Urinary bladder (tissue), 4 donors: ENCODE measurements around the gene DGUOK. TPM values are rescaled to one million over a fixed set of nuclear protein-coding genes. Genes with fewer than 3 reads are reported as not detected.

Source experiments
- DNase-seq: peaks from one replicate; pipeline ENCODE4 v3.0.0-alpha.2; 2015; ENCODE audit errors: extremely low spot score
- H3K27ac ChIP-seq: one replicate; pipeline ENCODE4 v1.5.1; 2013; ENCODE audit warnings: low read depth, mild to moderate bottlenecking, moderate library complexity
- H3K36me3 ChIP-seq: one replicate; pipeline ENCODE4 v1.6.1; 2013; ENCODE audit warnings: mild to moderate bottlenecking, moderate library complexity; ENCODE audit not compliant: insufficient read depth
- H3K4me1 ChIP-seq: one replicate; pipeline ENCODE4 v1.6.1; 2013; ENCODE audit warnings: mild to moderate bottlenecking, moderate library complexity; ENCODE audit not compliant: insufficient read depth
- H3K4me3 ChIP-seq: one replicate; pipeline ENCODE4 v1.5.1; 2013; ENCODE audit warnings: low read depth, low read length
- WGBS: extraction: QIAGEN DNeasy Blood & Tissue Kit; methylation state at CpG from one replicate; pipeline ENCODE4 v1.1.7; 2013; 5-methylcytosine and 5-hydroxymethylcytosine counted together
- polyA plus RNA-seq: library from polyadenylated mRNA; stranded (reverse); fragments of 200-250 nt; gene quantifications from one replicate; pipeline ENCODE4 v1.2.3, GENCODE V29; 2013
- total RNA-seq: library from RNA; depleted of rRNA; stranded (reverse); fragments of >200 nt; gene quantifications from one replicate; pipeline ENCODE4 v1.2.3, GENCODE V29; 2014
- donor health status: healthy with polysubstance abuse.
- donor health status: healthy.

Gene DGUOK
- total and polyA plus RNA-seq, 2 donors, result 34.2 to 82.5 TPM

DNA sequence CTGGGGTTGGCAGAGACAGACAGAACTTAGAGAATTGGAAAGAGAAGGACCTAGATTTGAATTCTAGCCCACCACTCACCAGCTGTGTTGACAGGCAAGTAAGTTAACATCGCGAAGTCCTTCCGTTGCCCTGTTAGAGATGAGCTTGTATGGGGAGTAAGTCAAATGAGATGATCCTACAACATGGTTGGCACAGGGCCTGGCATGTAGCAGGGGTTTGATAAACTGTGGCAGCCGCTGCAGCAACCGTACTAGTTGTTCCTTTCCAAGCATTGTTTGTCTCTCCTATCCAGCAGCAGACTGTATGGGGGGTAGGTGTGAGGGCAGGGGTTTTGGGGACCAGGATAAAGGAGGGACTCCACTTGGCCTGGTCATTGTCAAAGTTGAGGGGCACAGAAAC lies 74.0 kb downstream of the DGUOK start:
- WGBS, result 57% methylated on average over 5 of the region's 5 CpGs
- DNase-seq, result no peak
- Histone ChIP-seq H3K27ac (no peak overlapping the region), H3K36me3 (no peaks in the 10 kb centered on the region), H3K4me1 (no peaks in the 10 kb centered on the region), H3K4me3 (no peak overlapping the region)

DNA sequence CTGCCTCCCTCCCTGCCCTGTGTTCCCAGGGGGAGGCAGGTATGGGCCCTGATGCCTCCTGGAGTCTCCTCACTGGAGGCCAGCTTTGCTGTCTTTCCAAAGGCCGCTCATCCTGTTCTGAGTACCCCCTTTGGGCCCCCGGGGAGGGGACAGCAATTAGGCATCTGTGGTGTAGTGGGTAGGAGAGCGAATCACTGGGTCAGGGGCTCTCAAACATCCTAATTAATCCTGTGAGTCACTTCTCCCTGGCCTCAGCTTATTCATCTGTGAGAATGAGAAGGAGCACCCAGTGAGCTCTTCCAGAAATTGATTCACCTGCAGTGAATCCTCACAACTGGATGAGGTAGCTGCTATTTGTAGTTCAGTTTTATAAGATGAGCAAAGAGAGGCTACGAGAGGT lies 74.4 kb downstream of the DGUOK start:
- WGBS, result 85% methylated on average over 4 of the region's 4 CpGs
- H3K4me3 ChIP-seq, result no peak overlapping the region
- DNase-seq, result no peak
- no peak overlapping the region for H3K27ac ChIP-seq
- no peaks in the 10 kb centered on the region for H3K36me3 ChIP-seq
- H3K4me1 ChIP-seq, result no peaks in the 10 kb centered on the region

DNA sequence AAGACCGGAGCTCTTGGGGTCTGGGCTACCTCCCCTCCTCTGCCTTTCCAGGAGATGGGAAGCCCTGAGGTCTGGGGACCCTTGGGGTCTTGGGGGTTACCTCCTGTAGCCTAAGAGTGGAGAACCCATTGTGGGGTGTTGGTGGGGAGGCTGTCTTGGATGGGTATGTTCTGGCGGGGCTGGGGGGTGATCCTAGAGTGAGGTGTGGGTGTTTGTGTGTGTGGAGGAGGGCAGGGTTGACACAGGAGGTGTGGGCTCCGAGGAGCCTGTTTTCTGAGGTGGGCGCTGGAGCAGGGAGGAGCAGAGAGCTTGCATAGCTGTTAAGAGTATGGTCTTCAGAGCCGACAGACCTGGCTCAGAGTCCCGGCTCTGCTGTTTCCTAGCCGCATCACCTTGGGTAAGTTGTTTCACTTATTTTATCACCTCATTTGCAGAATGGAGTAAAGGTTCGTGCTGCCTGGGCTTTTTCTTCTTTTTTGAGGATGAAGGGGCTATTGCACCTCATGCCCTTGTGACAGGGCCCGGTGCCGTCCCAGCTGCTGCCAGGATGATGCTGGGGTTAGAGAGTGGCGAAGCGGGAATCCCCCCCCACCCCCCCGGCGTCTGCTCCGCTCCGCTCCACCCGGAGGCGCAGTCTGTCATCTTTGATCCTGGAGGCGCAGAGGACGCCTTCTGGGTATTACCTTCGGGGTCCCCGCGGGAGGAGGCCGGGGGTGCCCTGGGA lies 75.3 kb downstream of the DGUOK start:
- no peak for DNase-seq
- Histone ChIP-seq H3K27ac (no peak overlapping the region), H3K4me3 (peak overlapping the region; percentile 54), H3K4me1 (peaks cover 2% of the 10 kb centered on the region), H3K36me3 (no peaks in the 10 kb centered on the region)
- 12% methylated on average over 24 of the region's 24 CpGs for WGBS

DNA sequence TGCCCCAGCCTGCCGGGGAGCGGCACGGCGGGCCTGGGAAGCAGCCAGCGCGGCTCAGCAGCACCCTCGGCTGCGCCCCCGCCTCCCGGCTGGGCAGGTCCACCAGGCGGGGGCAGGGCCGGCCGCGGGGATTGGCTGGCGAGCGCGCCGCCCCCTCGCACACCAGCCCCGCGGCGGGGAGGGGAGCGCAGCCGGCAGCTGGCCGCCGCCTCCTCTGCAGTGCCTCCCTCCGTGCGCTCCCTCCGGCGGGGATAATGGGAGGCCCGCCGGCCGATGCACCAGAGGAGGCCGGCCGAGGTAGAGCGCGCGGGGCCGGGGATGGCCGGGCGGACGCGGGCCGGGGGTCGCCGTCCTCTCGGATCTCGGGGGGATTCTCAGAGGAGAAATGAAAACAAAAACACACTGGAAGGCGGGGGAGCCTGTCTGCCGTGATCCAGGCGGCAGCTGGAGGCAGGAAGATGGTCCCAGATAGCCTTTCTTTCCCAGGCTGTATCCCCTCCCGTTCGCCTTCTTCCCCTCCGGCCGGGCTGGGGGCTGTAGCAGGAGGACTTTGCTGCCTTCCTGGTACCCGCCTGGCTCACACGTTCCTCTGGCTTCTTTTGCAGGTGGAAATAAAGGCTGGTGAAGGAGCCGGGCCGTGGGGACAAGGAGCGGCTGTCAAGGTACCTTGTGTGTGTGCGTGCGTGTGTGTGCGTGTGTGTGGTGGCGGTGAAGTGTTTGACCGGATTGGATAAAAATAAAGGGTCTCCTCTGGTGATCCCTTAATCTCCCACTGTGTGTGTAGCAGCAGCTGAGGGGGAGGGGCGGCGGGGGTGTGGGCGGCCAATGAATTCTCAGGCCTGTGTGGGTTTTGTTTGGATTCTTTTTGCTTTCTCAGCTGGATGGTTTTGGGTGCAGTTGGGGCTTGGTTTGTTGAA lies 76.1 kb downstream of the DGUOK start:
- no peak for DNase-seq
- peak overlapping the region; percentile 54 for H3K4me3 ChIP-seq
- H3K27ac ChIP-seq, result no peak overlapping the region
- H3K4me1 ChIP-seq, result peaks cover 2% of the 10 kb centered on the region
- H3K36me3 ChIP-seq, result no peaks in the 10 kb centered on the region
- WGBS, result under 1% methylated on average over 67 of the region's 68 CpGs

DNA sequence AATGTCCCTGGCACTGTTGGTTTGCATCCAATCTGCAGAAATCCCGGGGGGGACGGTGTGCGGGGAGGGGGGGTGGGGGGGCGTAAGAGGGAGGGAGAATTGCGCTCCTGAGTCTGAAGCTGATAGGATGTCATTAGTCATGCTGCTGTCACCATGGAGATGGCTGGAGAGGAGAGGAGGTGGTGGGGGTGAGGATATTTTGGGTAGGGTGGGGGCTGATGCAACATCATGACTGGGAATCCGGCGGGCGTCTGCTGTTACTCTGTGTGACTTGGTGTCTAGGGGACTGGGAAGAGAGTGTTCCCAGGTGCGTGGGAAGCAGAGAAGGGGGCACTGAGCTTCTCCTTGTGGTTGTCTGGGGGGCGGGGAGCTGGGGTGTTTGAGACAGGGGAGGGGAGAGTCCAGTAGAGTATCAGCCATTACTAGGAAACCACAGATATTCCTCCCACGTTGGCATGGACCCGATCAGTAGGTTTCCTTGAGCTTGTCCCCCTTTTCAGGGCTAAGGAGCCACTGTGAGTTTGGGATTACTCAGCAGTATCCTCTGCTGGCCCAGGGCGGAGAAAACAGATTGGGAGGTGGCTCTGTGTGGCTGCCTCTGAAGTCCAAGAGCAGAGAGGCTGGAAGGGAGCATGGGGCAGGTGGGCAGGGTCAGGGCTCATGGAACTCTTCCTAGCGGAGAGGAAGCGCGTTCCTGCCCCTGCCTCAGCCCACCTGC lies 77.0 kb downstream of the DGUOK start:
- Histone ChIP-seq H3K27ac (no peak overlapping the region), H3K4me1 (peaks cover 2% of the 10 kb centered on the region), H3K36me3 (no peaks in the 10 kb centered on the region), H3K4me3 (peak overlapping the region; percentile 54)
- WGBS, result 37% methylated on average over 16 of the region's 16 CpGs
- DNase-seq, result no peak

DNA sequence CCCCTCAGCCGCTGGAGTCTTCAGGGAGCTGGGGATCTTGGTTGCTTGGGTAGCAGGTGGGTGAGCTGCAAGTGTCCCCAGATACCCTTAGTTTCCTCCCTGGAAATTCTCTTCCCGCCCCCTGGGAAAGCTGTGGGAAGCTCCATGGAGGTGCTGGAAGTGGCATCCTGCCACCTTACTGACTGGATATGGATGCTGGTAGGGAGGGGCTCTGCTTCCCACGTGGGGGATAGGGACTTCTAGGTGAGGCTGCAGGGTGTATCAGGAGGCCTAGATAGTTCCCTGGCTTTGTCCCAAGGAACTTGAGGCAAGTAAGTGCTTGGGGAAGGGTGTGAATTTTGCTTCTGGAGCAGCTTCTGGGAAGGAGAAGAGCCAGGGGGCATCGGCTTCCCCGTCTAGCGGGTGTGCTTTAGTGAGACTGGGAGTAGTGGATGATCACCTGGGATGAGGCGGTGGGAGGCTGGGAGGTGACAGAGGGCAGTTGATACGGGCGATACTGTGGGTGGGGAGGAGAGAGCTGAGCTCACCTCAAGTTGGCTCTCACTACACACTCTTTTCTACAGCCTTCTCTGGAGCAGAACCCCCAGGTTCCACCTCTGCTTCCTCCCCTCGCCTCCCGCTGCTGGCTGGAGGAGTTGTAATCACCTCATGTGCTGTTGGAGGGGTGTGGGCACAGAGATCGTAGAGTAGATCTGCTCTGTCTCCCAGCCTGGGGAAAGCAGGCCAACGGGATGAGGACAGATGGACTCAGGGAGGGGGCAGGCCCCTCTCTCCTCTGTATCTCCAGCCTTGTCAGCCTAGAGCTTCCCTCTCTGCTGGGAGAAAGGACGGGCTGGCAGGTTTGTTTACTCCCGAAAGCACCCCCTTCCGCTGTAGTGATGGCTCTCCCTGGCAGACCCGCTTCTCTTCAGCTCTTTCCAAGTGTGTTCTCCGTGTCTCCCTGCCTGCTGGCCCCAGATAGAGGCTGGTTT lies 77.8 kb downstream of the DGUOK start:
- Histone ChIP-seq H3K36me3 (no peaks in the 10 kb centered on the region), H3K4me1 (peaks cover 2% of the 10 kb centered on the region), H3K4me3 (no peak overlapping the region), H3K27ac (no peak overlapping the region)
- DNase-seq, result no peak
- WGBS, result 67% methylated on average over 18 of the region's 18 CpGs

DNA sequence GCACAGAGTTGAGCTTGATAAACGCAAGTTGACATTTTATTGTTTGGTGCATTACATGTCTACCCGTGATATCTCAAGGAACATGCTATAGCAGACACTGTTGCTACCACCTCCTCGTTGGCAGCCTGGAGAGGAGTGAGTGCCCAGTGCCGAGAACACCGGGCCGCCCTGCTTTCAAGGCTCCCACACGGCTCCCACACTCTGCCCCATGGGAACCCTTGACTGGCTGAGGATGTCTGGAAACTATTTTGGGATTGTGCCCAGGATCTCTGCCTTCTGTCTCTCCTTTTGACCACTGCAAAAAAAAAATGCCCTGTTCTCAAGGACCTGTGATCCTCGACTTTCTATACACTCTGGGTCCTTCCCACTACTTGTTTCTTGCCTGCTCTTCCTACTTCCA lies 79.1 kb downstream of the DGUOK start:
- H3K27ac ChIP-seq, result no peak overlapping the region
- no peak overlapping the region for H3K4me3 ChIP-seq
- no peak for DNase-seq
- H3K36me3 ChIP-seq, result no peaks in the 10 kb centered on the region
- WGBS, result 55% methylated on average over 8 of the region's 8 CpGs
- H3K4me1 ChIP-seq, result peaks cover 2% of the 10 kb centered on the region

DNA sequence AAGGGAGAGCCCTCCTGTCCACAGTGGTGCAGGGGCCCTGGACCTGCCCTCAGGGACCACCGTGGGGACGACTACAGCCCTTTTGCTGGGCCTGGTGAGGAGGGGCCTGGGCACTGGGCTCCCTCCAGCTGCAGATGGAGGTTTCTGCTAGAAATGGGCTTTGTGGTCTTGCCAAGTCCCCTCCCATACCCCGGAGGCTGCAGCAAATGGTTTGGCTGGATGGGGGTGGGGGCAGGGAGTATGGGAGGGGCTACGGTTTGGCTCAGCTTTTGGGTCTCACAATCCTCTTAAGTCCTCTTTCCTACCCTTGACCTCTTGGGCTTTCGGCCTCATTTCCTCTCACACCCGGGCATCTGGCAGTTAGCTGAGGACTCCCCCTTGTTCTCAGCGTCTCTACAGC lies 79.8 kb downstream of the DGUOK start:
- DNase-seq, result no peak
- peaks cover 2% of the 10 kb centered on the region for H3K4me1 ChIP-seq
- no peak overlapping the region for H3K27ac ChIP-seq
- no peak overlapping the region for H3K4me3 ChIP-seq
- WGBS, result 28% methylated on average over 7 of the region's 7 CpGs
- H3K36me3 ChIP-seq, result no peaks in the 10 kb centered on the region

DNA sequence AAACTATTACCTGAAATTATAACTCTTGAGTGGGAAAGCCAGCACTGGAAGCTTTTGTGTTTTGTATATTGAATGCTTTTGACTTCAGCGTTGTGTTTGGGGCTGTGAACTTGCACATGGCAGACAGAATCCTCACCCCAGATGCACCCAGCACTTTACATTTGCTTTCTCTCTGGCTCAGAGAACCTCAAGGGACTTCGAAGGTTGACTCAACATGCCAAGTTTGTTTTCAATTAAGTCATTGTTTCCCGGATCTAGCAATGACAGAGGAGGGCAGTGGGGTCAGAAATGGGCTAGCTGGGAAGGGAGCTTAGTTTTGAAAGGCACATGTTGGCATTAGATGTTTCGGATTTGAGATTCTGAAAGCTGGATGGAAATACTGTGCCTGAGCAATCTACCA lies 80.4 kb downstream of the DGUOK start:
- no peak for DNase-seq
- Histone ChIP-seq H3K4me3 (no peak overlapping the region), H3K27ac (no peak overlapping the region), H3K4me1 (peaks cover 2% of the 10 kb centered on the region), H3K36me3 (no peaks in the 10 kb centered on the region)
- 54% methylated on average over 4 of the region's 4 CpGs for WGBS

DNA sequence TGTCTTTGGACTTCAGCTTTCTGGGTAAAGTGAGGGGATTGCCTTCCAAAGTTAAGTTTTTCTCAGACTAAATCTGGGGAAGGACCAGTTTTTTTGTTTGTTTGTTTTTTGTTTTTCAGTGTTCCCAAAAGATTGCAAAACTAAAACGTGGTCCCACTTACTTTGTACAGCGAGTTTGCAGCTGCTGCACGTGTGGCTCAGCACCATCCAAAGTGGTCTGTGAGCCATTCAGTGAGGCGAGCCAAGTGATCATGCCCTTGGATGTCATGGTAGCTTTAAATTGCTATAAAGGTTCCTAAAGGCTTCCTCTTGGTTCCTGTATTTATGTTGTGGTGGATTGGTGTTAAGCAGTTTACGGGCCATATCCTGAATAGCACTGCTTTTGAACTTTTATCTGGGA lies 81.0 kb downstream of the DGUOK start:
- Histone ChIP-seq H3K4me1 (peaks cover 2% of the 10 kb centered on the region), H3K27ac (no peak overlapping the region), H3K4me3 (no peak overlapping the region), H3K36me3 (no peaks in the 10 kb centered on the region)
- no peak for DNase-seq
- WGBS, result 80% methylated on average over 5 of the region's 5 CpGs
